ENCODE data around the gene DSC3. TPM values are rescaled to one million over a fixed set of nuclear protein-coding genes. Genes with fewer than 3 reads are reported as not detected.

Gene DSC3
- total RNA-seq, 1 donor from 2014 or later, result 0.47 TPM

GRCh38 chr18:31010601-31011000 lies 31.9 kb downstream of the DSC3 start:
- Mint-ChIP-seq H3K4me3 (ENCODE audit: unreplicated experiment) (no peak overlapping the region), H3K27ac (ENCODE audit: unreplicated experiment) (no peak overlapping the region), H3K36me3 (ENCODE audit: unreplicated experiment) (no peaks in the 10 kb centered on the region), H3K9me3 (ENCODE audit: unreplicated experiment) (no peaks in the 10 kb centered on the region), H3K4me1 (ENCODE audit: low read depth, unreplicated experiment) (no peaks in the 10 kb centered on the region), H3K27me3 (ENCODE audit: unreplicated experiment) (no peaks in the 10 kb centered on the region)
- DNase-seq, result no peak
- no peak for TF ChIP-seq CTCF (IDR thresholded peaks at IDR 0.05; ENCODE audit: partially characterized antibody, unreplicated experiment)

DNA sequence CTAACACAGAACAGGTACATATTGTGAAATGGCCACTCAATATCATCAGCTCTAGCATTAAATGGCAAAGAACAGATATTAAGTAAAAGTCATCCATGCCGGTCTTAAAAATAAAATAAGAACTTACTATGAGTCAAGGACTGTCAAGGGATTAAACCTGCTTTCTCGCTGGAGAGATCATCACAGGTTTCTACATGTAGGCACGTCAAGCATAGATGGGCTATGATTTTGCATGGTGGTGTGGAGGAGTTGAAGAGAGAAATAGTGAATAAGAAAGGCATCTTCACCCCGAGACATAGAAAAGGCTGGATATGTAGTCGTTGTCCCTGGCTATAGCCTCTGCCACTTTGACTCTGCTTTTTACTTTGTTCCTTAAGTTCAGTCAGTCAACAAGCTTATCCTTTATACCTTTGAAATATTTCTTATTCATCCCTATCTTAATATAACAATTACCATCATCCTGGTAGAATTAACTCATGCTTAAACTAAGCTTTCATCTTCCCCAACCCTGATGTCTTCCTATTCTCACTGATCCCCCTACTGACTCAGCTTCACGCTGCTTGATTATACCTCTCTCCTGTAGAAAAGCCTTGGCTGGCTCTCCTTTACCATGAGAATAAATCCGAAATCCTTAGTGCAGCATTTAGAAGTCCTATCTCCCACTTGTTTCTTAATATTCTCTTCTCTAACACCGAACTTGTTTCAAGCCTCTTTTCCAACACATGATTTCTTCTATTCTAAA lies 42.5 kb downstream of the DSC3 start:
- no peak overlapping the region for H3K27ac Mint-ChIP-seq (ENCODE audit: unreplicated experiment)
- no peaks in the 10 kb centered on the region for H3K4me1 Mint-ChIP-seq (ENCODE audit: low read depth, unreplicated experiment)
- H3K27me3 Mint-ChIP-seq (ENCODE audit: unreplicated experiment), result no peaks in the 10 kb centered on the region
- no peak for TF ChIP-seq CTCF (IDR thresholded peaks at IDR 0.05; ENCODE audit: partially characterized antibody, unreplicated experiment)
- H3K9me3 Mint-ChIP-seq (ENCODE audit: unreplicated experiment), result no peaks in the 10 kb centered on the region
- DNase-seq, result no peak
- no peaks in the 10 kb centered on the region for H3K36me3 Mint-ChIP-seq (ENCODE audit: unreplicated experiment)
- no peak overlapping the region for H3K4me3 Mint-ChIP-seq (ENCODE audit: unreplicated experiment)

- Mint-ChIP-seq H3K27me3 (ENCODE audit: unreplicated experiment) (no peaks in the 10 kb centered on the region), H3K4me1 (ENCODE audit: low read depth, unreplicated experiment) (no peaks in the 10 kb centered on the region), H3K9me3 (ENCODE audit: unreplicated experiment) (no peaks in the 10 kb centered on the region), H3K36me3 (ENCODE audit: unreplicated experiment) (no peaks in the 10 kb centered on the region), H3K27ac (ENCODE audit: unreplicated experiment) (no peak overlapping the region), H3K4me3 (ENCODE audit: unreplicated experiment) (no peak overlapping the region)
- no peak for TF ChIP-seq CTCF (IDR thresholded peaks at IDR 0.05; ENCODE audit: partially characterized antibody, unreplicated experiment)
- DNase-seq, result no peak
Measured at GRCh38 chr18:30999186-30999585, 43.4 kb downstream of the DSC3 start.

DNA sequence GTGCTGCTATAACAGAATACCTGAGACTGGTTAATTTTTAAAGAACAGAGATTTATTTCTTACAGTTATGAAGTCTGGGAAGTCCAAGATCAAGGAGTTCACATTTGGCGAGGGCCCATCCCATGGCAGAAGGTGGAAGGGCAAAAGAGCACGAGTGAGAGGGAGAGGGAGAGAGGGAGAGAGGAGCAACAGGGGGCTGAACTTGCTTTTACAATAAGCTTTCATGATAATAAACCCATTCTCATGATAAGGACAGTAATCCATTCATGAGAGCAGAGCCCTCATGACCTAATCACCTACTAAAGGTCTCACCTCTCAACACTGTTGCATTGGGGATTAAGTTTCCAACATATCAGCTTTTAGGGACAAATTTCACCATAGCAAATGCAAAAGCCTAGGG lies 45.3 kb downstream of the DSC3 start:
- Mint-ChIP-seq H3K9me3 (ENCODE audit: unreplicated experiment) (no peaks in the 10 kb centered on the region), H3K36me3 (ENCODE audit: unreplicated experiment) (no peaks in the 10 kb centered on the region), H3K27me3 (ENCODE audit: unreplicated experiment) (no peaks in the 10 kb centered on the region), H3K27ac (ENCODE audit: unreplicated experiment) (no peak overlapping the region), H3K4me1 (ENCODE audit: low read depth, unreplicated experiment) (no peaks in the 10 kb centered on the region), H3K4me3 (ENCODE audit: unreplicated experiment) (no peak overlapping the region)
- no peak for DNase-seq
- TF ChIP-seq CTCF (IDR thresholded peaks at IDR 0.05; ENCODE audit: partially characterized antibody, unreplicated experiment), result no peak

GRCh38 chr18:30992231-30992630 lies 50.3 kb downstream of the DSC3 start:
- Mint-ChIP-seq H3K27ac (ENCODE audit: unreplicated experiment) (no peak overlapping the region), H3K4me1 (ENCODE audit: low read depth, unreplicated experiment) (peaks cover 19% of the 10 kb centered on the region), H3K36me3 (ENCODE audit: unreplicated experiment) (no peaks in the 10 kb centered on the region), H3K9me3 (ENCODE audit: unreplicated experiment) (no peaks in the 10 kb centered on the region), H3K27me3 (ENCODE audit: unreplicated experiment) (no peaks in the 10 kb centered on the region), H3K4me3 (ENCODE audit: unreplicated experiment) (no peak overlapping the region)
- TF ChIP-seq CTCF (IDR thresholded peaks at IDR 0.05; ENCODE audit: partially characterized antibody, unreplicated experiment), result no peak
- DNase-seq, result no peak

All from glutamatergic neuron (in vitro differentiated cells).